NOMO-1 (cell line): Measurements from ENCODE around the gene ST3GAL4.

ENCODE experiments used
- DNase-seq, 2 experiments: peaks; one replicate each; lab custom pipeline; 2025; ENCODE audit not compliant: unreplicated experiment in 2 of 2; lab: John Stamatoyannopoulos, UW

ST3GAL4 gene

GRCh38 chr11:126329644-126330211, 25.8 kb upstream of the ST3GAL4 start:
- no peak for DNase-seq

GRCh38 chr11:126331286-126331685, 24.2 kb upstream of the ST3GAL4 start:
- DNase-seq: no peak

DNA sequence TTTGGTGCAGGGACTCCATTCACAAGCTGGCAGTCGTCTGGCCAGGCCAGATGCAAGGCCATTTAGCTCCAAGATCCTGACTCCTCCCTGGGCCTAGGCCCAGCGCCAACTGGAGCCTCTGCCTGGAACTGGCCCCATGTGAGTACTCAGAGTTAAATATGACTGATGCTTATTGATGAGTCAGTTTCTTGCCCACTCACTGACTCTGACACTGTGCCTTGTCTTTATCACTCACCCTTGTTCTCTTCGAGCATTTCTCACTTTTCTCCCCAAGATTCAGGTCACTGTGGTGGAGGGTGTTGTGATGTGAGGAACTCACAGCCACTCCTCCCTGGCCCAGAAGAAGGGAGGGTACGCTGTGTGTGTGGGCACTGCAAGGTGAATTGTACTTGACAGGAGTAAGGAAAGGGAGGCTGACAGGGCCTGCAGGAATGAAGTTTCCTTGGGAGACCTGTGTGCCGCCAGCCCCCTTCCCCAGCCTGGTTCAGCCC, 23.2 kb upstream of the ST3GAL4 start:
- DNase-seq: no peak

GRCh38 chr11:126333142-126333541, 22.3 kb upstream of the ST3GAL4 start:
- DNase-seq: no peak

DNA sequence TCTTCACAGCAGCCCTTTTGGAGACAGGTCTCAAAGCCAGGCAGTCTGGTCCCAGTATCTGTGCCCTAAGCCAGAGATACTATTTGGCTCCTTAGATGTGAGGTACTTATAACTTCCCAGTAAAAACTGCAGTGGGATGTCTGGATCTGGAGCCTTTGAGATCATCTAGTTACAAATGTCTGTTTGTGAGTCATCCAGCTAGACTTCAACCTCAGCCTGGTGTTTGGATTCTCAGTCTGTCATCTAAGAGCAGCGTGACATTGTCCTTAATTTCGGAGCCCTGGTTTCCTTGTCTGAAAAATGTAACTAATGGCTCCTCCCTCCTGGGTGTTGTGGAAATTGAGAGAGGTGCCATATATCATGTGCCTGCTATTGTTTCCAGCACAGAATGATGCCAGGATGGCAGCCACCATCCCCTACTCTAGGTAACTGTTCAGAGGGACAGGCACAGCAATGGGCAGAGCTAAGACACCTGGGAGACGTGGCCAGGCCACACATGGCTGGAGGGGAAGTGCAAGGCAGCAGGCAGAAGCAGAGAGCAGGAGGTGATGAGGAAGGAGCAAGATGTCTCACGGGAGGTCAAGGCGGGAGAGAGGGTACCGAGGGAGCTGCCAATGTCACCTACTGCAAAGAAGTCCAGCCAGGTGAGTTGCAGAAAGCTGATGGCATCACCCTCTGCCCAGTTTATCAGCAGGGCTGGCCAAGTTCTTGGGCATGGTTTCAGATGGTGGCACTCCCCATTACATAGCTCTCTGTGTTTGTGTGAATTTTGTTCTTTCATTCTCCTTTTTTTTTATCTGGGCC, 20.6 kb upstream of the ST3GAL4 start:
- no peak for DNase-seq

DNA sequence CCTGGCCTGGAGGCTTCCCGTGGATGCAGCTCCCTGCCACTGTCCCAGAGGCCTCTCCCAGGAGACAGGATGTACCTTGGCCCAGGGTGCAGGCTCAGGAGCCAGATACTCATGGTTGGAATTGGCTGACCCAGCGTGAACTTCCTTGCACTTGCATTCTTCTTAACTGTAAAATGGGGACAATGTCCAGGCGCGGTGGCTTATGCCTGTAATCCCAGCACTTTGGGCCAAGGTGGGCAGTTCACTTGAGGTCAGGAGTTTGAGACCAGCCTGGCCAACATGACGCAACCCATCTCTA, 20.1 kb upstream of the ST3GAL4 start:
- no peak for DNase-seq

GRCh38 chr11:126336138-126336541, 19.3 kb upstream of the ST3GAL4 start:
- no peak for DNase-seq

GRCh38 chr11:126336671-126337101, 18.8 kb upstream of the ST3GAL4 start:
- peak; percentile 30 to 38 for DNase-seq

GRCh38 chr11:126337126-126337473, 18.4 kb upstream of the ST3GAL4 start:
- DNase-seq: no peak

GRCh38 chr11:126337474-126338241, 17.8 kb upstream of the ST3GAL4 start:
- peak in 1 of 2 experiments; percentile 48 for DNase-seq

- no peak for DNase-seq
Measured at GRCh38 chr11:126338346-126339055, 17.0 kb upstream of the ST3GAL4 start.

DNA sequence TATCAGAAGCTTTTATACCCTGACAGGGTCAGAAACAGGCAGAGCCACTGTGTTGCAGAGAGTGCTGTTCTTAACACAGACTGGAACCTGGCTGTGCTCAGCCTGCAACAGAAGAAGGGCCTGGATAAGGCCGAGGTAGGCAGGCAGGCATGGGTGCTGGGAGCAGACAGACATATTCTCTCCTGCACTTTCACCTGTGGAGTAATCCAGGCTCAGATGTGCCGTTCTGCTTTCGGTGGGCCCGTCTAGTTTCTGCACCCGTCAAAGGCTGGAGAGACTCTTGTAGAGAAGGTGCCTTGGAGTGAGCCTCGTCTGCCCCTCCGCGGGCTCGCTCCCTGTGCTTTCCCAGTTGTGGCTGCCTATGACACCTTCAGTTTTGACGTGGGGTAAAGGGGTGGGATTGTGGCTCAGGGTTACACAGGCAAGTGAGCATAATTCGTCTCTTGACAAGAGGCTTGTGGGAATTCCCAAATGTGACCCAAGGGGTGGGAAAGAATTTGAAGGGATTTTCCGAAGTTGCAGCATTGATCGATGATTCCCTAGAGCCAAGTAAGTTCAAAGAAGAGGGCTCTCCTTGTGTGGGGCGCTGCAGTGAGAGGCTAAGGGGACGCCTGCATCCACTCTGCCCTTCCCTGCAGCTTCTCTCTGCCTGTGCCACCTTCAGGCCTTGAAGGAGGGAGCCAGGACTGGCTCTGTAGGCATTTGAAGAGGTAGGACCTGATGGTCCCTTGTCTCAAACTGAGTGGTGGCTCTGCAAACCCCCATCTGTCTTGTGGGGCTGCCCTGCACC, 16.2 kb upstream of the ST3GAL4 start:
- DNase-seq: no peak

DNA sequence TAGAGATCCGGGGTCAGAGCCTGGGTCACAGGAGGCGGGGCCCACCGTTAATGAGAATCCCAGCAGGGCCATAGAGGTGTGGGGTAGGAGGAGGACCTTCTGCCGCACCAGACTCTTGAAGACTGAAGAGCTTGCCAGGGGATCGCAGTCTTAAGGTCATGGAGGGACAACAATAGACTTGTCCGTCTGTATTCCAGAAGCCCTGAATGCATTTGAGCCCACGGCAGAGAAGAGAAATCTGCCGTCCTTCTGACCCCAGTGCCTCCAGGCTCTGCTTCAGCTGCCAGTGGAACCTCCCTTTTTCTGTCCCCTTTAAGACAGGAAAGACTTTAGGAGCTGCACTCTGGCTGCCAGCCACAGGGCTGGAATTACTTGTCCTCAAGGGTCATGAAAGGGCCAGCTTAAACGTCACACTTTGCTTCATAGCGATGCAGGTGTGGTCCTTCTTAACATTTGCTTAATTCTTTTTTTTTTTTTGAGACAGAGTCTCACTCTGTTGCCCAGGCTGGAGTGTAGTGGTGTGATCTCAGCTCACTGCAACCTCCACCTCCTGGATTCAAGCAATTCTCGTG, 15.5 kb upstream of the ST3GAL4 start:
- DNase-seq: no peak

DNA sequence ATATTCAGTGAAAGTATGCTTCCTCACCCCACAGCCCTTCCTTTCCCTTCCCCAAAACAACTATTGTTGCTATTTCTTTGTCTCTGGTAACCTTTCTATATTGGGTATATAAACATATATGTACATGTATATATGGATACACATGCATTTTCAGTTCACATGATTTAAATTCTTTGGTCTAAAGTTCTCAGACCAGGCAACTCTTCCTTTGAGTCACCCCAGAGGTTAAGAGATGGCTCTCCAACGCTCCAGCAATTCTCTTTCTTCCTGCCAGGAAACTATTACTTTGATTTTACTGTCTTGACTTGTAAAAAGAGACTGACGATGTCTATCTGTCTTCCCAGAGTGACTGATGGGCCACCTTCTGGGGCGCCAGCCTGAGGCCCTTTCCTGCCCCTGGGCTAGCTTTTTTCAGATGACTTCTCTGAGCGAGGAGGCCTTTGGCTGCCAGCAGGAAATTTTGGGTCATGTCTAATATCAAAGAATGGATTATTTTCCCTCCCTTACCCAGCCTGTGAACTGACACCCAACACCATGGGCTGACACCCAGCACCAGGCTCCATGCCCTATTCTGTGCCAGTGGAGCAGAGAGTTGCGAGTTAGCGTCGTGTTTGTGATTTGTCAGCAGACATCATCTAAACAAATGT, 14.4 kb upstream of the ST3GAL4 start:
- no peak for DNase-seq

GRCh38 chr11:126341760-126342161, 13.7 kb upstream of the ST3GAL4 start:
- DNase-seq: no peak

DNA sequence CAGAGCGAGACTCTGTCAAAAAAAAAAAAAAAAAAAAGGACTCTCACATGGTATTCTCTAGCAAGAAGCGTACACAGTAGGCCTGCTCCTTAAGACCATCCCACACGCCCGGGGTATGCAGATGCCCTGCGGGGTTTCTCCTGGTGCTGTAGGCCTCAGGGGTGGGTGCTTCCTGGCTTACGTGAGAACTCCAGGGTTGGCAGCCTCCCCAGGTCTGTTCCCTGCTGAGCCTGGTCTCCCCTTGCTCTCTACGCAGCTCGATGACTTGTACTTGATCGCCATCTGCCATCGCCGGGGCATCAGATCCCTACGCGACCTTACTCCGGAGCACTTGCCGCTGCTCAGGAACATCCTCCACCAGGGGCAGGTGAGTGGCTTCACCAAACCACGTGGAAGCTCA, 12.4 kb upstream of the ST3GAL4 start:
- no peak for DNase-seq

DNA sequence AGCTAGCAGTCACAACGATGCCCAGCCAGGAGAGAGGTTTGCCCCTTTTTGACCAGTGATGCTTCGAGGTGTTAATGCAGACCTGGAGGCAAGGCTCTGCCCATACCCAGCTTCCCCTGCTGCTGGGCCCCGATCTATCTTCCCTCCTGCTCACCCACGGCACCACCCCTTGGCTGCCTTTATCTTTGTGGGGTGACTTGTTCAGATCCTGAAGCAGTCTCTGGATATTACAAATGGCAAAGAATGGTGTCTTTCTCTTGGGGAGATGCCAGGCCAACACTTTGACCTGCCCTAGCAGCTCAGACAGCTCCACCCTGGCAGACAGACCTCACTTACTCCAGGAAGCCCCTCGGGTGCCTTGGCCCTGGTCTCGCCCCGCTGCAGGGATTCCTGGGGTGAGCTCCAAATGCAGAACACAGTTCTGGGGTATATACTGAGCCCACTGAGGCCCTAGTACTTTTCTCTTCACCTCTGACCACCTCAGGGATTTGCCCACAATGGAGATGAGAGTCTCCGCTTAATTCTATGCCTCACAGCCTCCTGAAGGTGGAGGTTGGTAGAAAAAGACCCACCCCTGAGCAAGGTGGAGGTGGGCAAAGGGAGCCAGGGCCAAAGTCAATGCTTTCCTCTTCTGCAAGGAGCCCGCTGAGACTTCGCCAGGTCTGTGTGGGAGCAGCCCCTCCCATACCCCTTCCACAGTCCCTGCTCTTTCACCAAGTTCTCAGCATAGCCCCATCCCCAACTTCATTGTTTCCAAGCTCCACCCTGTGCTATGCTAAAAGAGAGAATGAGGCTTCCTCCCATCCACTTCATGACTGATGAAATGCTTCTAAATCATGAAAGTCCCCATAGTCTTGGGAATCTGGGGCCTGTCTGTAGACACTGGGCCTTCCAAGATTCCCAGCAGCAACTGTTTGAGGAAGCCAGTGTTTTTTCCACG, 11.1 kb upstream of the ST3GAL4 start:
- no peak for DNase-seq

- no peak for DNase-seq
Measured at GRCh38 chr11:126345283-126345682, 10.2 kb upstream of the ST3GAL4 start.
